ENCODE data around the gene TMEM163. TPM values are rescaled to one million over a fixed set of nuclear protein-coding genes. Genes with fewer than 3 reads are reported as not detected.
A peak's percentile ranks its signal among the peaks of the same experiment; 100 is the strongest.

The TMEM163 gene
- polyA plus RNA-seq, 3 donors = 0.01 TPM; not detected in 2

GRCh38 chr2:134763164-134763710 lies 44.4 kb upstream of the TMEM163 start:
- H3K4me1 Mint-ChIP-seq = peaks cover 10% of the 10 kb centered on the region
- no peaks in the 10 kb centered on the region for H3K36me3 Mint-ChIP-seq
- H3K27me3 Mint-ChIP-seq (ENCODE audit: low read depth in 3 of 3) = peaks cover 4 to 14% (median 6%) of the 10 kb centered on the region in 3 donors
- Histone ChIP-seq H3K4me1 (ENCODE audit: control insufficient read depth in 1 of 2, insufficient read depth in 2 of 2, low read length in 2 of 2) (peaks cover 6 to 8% of the 10 kb centered on the region in 2 donors), H3K27ac (ENCODE audit: low read depth in 1 of 2, low read length in 2 of 2) (no peak overlapping the region), H3K79me2 (ENCODE audit: insufficient read depth, low read length) (no peaks in the 10 kb centered on the region), H2AFZ (ENCODE audit: insufficient read depth, low read depth, low read length, poor library complexity, severe bottlenecking) (no peak overlapping the region), H3K9me3 (replicated peaks in 1 of 2; ENCODE audit: control insufficient read depth in 1 of 2, insufficient read depth in 1 of 2, low read length in 2 of 2) (no peaks in the 10 kb centered on the region), H3K36me3 (replicated peaks in 1 of 2; ENCODE audit: control insufficient read depth in 1 of 2, insufficient read depth in 2 of 2, low read length in 2 of 2) (no peaks in the 10 kb centered on the region), H3K4me3 (replicated peaks in 1 of 3; ENCODE audit: low read depth in 2 of 3, low read length in 3 of 3) (no peak overlapping the region), H4K20me1 (ENCODE audit: insufficient read depth, low read length) (no peaks in the 10 kb centered on the region), H3K9ac (ENCODE audit: insufficient read depth, low read length, poor library complexity, severe bottlenecking) (no peak overlapping the region), H3K27me3 (ENCODE audit: control insufficient read depth in 2 of 2, insufficient read depth in 2 of 2, low read length in 2 of 2) (peaks cover 0 to 2% of the 10 kb centered on the region in 2 donors), H3K4me2 (replicated peaks; ENCODE audit: extremely low read depth, low read length, poor library complexity, severe bottlenecking) (no peak overlapping the region)
- intact Hi-C loops (cut with micrococcal nuclease) = no loop called here
- H3K27ac Mint-ChIP-seq = peak overlapping the region in 2 of 7 donors; percentile 23 to 43
- DNase-seq = no peak
- peaks cover 0 to 5% (median 0%) of the 10 kb centered on the region in 7 donors for H3K9me3 Mint-ChIP-seq
- 71% methylated on average over 4 of the region's 4 CpGs for WGBS (ENCODE audit: insufficient coverage)
- no peak overlapping the region for H3K4me3 Mint-ChIP-seq
- TF ChIP-seq, protein P1, sequence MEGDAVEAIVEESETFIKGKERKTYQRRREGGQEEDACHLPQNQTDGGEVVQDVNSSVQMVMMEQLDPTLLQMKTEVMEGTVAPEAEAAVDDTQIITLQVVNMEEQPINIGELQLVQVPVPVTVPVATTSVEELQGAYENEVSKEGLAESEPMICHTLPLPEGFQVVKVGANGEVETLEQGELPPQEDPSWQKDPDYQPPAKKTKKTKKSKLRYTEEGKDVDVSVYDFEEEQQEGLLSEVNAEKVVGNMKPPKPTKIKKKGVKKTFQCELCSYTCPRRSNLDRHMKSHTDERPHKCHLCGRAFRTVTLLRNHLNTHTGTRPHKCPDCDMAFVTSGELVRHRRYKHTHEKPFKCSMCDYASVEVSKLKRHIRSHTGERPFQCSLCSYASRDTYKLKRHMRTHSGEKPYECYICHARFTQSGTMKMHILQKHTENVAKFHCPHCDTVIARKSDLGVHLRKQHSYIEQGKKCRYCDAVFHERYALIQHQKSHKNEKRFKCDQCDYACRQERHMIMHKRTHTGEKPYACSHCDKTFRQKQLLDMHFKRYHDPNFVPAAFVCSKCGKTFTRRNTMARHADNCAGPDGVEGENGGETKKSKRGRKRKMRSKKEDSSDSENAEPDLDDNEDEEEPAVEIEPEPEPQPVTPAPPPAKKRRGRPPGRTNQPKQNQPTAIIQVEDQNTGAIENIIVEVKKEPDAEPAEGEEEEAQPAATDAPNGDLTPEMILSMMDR (IDR thresholded peaks at IDR 0.05) = no peak

DNA sequence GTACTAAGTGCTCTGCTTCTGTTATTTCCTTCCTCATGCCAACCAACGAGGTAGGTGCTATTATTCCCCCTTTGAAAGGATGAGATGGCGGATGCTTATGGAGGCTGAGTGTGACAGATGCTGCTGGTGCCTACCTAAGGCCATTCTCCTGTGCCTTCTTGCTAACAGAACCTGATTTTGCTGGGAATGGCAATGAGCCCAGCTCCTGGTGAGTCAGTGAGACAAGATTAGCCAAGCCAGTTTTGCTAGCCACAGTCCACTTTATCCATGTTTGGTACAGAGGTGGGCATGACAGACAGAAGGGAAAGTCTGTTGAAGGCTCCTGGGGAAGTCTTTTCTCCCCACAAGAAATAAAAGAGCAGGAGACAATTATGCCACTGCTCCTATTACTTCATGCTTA lies 43.7 kb upstream of the TMEM163 start:
- Mint-ChIP-seq H3K9me3 (peaks cover 0 to 5% (median 0%) of the 10 kb centered on the region in 7 donors), H3K27ac (no peak overlapping the region), H3K27me3 (ENCODE audit: low read depth in 3 of 3) (peaks cover 4 to 14% (median 12%) of the 10 kb centered on the region in 3 donors), H3K36me3 (no peaks in the 10 kb centered on the region), H3K4me1 (peaks cover 13% of the 10 kb centered on the region), H3K4me3 (no peak overlapping the region)
- Histone ChIP-seq H3K4me3 (replicated peaks in 1 of 3; ENCODE audit: low read depth in 2 of 3, low read length in 3 of 3) (no peak overlapping the region), H3K79me2 (ENCODE audit: insufficient read depth, low read length) (no peaks in the 10 kb centered on the region), H3K4me2 (replicated peaks; ENCODE audit: extremely low read depth, low read length, poor library complexity, severe bottlenecking) (no peak overlapping the region), H4K20me1 (ENCODE audit: insufficient read depth, low read length) (no peaks in the 10 kb centered on the region), H3K27ac (ENCODE audit: low read depth in 1 of 2, low read length in 2 of 2) (no peak overlapping the region), H2AFZ (ENCODE audit: insufficient read depth, low read depth, low read length, poor library complexity, severe bottlenecking) (no peak overlapping the region), H3K36me3 (replicated peaks in 1 of 2; ENCODE audit: control insufficient read depth in 1 of 2, insufficient read depth in 2 of 2, low read length in 2 of 2) (no peaks in the 10 kb centered on the region), H3K9ac (ENCODE audit: insufficient read depth, low read length, poor library complexity, severe bottlenecking) (no peak overlapping the region), H3K27me3 (ENCODE audit: control insufficient read depth in 2 of 2, insufficient read depth in 2 of 2, low read length in 2 of 2) (peaks cover 0 to 2% of the 10 kb centered on the region in 2 donors), H3K9me3 (replicated peaks in 1 of 2; ENCODE audit: control insufficient read depth in 1 of 2, insufficient read depth in 1 of 2, low read length in 2 of 2) (no peaks in the 10 kb centered on the region), H3K4me1 (ENCODE audit: control insufficient read depth in 1 of 2, insufficient read depth in 2 of 2, low read length in 2 of 2) (peaks cover 8 to 11% of the 10 kb centered on the region in 2 donors)
- 100% methylated on average over 1 of the region's 2 CpGs for WGBS (ENCODE audit: insufficient coverage)
- TF ChIP-seq, protein P1 (IDR thresholded peaks at IDR 0.05) = no peak
- no peak for DNase-seq
- intact Hi-C loops (cut with micrococcal nuclease) = no loop called here
